GM18526 (cell line): ENCODE results near the gene CFAP57.

Experiments
- POLR2A ChIP-seq: IDR thresholded peaks from 3 replicates; pipeline ENCODE4 v1.6.1; 2011; ENCODE audit not compliant: insufficient read length; ENCODE audit errors: extremely low read depth

CFAP57 gene

DNA sequence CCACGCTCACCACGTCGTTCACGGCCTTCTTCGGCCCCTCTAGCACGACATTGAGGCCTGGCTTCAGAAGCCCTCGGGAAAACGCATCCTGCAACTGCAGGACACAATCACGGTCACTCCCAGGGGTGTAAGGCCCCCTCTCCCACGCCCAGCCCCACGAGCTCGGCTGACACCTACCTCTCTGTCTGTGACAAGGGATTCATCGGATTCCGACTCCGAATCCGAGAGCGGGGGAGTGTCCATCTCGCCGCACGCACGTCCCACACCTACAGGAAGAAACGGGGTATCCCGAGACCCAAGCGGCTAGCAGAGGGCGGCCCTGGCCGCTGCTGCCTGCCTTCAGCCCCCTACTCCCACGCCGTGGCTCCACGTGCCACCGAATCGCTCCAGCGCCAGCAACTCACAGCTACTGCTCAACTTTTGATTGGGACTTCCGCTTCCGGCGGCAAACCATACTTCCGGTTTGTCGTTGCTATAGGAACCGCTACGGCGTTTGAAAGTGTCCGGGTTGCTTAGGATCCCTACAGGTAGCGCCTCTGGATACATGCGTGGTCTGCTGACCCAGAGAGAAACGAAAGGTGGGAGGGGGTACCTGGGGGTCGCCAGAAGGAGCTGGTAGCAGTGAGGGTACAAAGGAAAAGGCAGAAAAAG lies at the start of gene CFAP57, which contains the start of gene EBNA1BP2:
Gene CFAP57 (plus strand): TSS at position 455 of the 651 bp plus-strand sequence. CDS start 424 bp downstream, outside the sequence.
Gene EBNA1BP2 (minus strand): TSS at position 415 of the 651 bp plus-strand sequence. CDS start 172 bp downstream, at position 243.
- peak; percentile 88 for TF ChIP-seq POLR2A

DNA sequence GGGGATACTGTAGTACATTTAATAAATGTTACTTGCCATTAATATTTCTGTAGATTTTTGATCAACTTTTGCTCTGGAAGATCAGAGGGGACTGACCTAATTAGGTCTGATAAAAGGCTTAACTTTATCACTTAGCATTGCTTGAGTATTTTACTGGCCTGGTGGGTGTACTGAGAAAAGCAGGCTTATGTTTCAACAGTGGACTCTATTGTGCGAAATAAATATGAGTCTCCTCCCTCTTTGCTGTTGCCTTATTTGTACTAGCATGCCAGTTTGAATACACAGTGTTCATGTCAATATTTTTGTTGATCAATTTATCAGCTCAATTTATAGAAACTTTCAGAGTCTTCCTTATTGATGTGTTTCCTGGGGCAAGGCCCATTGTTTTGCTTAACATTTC lies 49.1 kb upstream of the CFAP57 start:
- no peak for TF ChIP-seq POLR2A

DNA sequence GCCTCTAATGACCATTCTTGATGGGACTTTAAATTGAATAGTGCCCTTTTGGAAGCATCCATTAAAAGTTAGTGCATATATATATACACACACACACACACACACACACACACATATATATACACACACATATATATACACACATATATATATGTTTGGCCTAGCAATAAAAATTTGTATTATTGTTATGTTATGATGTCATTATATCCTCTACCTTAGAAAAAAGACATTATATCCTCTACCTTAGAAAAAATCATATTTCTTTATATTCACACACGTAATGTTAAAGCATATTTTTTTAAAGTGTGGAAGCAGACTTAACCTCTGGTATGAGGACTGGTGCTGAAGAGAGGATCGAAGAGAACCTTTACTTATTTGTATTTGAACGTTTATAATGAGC lies 43.3 kb upstream of the CFAP57 start:
- TF ChIP-seq POLR2A: no peak

- no peak for TF ChIP-seq POLR2A
These were observed 42.7 kb upstream of the CFAP57 start for GRCh38 chr1:43129426-43129825.

- TF ChIP-seq POLR2A: no peak
These were observed 38.1 kb upstream of the CFAP57 start for GRCh38 chr1:43134068-43134467.

- no peak for TF ChIP-seq POLR2A
These were observed 37.5 kb upstream of the CFAP57 start for GRCh38 chr1:43134640-43135039.

GRCh38 chr1:43135857-43136781 lies 36.0 kb upstream of the CFAP57 start:
- TF ChIP-seq POLR2A: no peak

DNA sequence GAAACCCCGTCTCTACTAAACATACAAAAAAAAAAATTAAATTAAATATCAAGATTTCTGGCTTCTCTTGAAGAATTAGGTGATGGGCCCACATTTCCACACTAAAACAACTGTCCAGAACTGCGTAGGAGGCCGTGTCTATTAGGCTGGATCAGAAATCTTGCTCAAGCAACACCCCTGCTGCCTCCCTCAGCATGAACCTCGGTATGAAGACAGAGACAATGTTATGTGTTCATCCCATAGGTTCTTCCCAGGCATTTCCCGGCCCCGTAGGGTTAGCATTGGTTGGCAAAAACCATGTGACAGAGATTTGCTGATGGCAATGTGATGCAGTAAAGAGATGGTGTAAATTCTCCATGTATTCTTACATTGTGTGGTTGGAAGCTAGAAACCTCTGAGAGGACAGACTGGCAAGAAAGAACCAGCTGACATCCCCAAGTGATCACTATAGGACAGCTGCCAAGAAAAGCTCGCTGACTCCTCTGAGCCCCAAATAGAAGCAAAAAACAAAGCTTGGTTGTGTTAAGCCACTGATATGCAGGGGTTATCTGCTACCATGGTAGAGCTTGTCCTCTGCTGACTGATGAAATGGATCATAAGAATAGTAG lies 34.6 kb upstream of the CFAP57 start:
- no peak for TF ChIP-seq POLR2A

DNA sequence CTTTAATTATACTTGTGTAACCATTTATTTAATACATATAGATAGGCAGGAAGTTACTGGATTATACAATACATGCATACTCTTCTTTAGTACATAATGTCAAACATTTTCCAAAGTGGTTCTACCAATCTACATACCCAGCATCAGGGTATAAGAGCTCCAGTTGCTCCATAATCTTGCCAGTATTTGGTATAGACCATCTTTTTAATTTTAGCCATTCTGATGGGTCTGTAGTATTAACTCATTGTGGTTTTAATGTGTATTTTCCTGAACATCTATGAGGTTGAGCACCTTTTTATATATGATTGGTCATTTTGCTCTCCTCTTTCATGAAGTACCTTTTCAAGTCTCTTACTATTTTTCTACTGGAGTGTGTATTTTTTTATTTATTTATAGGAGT lies 32.1 kb upstream of the CFAP57 start:
- TF ChIP-seq POLR2A: no peak

DNA sequence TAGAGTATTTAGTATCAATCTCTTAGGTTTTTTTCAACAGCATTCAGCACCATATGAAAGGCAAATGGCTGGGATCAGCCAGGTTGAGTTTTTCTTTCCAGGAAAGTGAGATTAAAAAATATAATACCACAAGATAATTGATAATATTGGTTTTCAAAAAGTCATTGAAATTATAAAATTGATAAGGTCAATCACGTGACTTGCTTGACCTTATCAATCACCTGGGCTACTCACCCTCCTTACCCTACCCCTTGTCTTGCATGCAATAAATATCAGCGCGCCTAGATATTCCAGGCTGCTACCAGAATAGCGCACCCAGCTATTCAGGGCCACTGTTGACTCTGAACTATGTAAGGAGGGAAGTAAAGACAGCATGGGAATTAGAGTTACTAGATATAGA lies 31.5 kb upstream of the CFAP57 start:
- no peak for TF ChIP-seq POLR2A

GRCh38 chr1:43143441-43143888 lies 28.7 kb upstream of the CFAP57 start:
- TF ChIP-seq POLR2A: no peak

DNA sequence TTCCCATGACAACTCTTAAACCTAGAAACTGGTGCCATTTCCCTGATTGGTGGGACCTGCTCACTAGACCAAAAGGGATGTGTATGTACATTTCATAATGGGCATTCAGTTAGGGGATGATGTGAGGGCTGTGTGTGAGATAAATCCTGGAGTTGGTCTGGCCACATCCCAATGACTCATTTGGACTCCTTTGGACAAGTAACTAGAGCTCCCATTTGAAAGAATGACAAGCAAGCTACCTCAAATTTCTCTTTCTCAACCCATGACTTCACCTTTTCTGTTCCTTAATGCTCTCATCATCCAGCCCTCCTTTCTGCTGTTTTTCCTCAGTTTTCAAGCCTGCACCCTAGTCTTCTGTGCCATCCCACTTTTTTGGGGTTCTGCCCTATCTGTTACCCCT lies 27.9 kb upstream of the CFAP57 start:
- no peak for TF ChIP-seq POLR2A

DNA sequence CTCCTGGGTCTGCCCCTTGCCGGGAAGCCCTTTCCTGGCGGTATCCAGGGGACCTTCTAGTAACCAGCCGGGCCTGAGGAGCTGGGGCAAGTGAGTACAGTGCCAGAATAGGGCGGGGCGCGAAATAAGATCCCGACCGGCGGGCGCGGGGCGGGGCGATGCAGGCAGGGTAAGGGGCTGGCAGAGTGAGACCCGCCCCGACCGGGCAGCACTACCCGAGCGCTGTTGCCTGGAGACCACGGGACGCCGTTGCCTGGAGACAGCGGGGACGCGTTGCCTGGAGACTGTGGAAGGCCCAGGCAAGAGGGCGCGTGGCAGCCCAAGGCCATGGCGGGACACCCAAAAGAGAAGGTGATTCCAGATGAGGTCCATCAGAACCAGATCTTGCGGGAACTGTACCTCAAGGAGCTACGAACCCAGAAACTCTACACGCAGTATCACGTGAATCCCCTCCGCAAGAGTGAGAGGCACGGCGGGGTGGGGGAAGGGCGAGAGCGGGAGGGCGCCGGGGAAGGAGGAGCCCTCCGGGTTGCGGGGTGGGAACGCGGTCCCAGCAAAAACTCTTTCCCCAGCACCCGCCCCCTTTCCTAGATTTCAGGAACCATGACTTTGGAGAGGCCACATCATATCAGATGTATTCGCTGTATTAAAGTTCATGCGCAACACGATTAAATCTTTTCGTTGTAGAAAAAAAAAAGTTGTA lies 24.4 kb upstream of the CFAP57 start:
- TF ChIP-seq POLR2A: no peak

GRCh38 chr1:43149889-43150288 lies 22.2 kb upstream of the CFAP57 start:
- no peak for TF ChIP-seq POLR2A

GRCh38 chr1:43152866-43153265 lies 19.3 kb upstream of the CFAP57 start:
- TF ChIP-seq POLR2A: no peak
